Left ventricle myocardium inferior (tissue), 1 donor: ENCODE results near the gene TSEN54. TPM values are rescaled to one million over a fixed set of nuclear protein-coding genes. Genes with fewer than 3 reads are reported as not detected.

Source experiments
- DNase-seq: peaks from one replicate; pipeline ENCODE4 v3.0.0-alpha.2; 2020
- H3K27ac ChIP-seq: fragments of 200-600 bp; replicated peaks from 2 replicates; pipeline ENCODE4 v1.8.0; 2021
- H3K27me3 ChIP-seq: fragments of 200-600 bp; 2 replicates; pipeline ENCODE4 v1.8.0; 2021; ENCODE audit warnings: low read depth
- H3K36me3 ChIP-seq: fragments of 200-600 bp; 2 replicates; pipeline ENCODE4 v1.8.0; 2021
- H3K4me1 ChIP-seq: fragments of 200-600 bp; 2 replicates; pipeline ENCODE4 v1.8.0; 2021
- H3K4me3 ChIP-seq: fragments of 200-600 bp; 2 replicates; pipeline ENCODE4 v1.8.0; 2021; ENCODE audit warnings: mild to moderate bottlenecking, moderate library complexity
- H3K9me3 ChIP-seq: fragments of 200-600 bp; replicated peaks from 2 replicates; pipeline ENCODE4 v1.8.0; 2021
- CTCF ChIP-seq: fragments of 200-600 bp; IDR thresholded peaks from 2 replicates; pipeline ENCODE4 v1.8.0; 2021; ENCODE audit warnings: antibody characterized with exemption, mild to moderate bottlenecking, borderline replicate concordance
- intact Hi-C: fragments of 100-400 bp; cut with micrococcal nuclease; formaldehyde crosslinking; loops from one replicate; pipeline ENCODE4 v1.11.0; 2022
- total RNA-seq: library from RNA; stranded (reverse); fragmentation: NEBNext Ultra II Directional; extraction: Animal tissue kit (Norgen Biotek cat#: 25700); gene quantifications from one replicate; pipeline ENCODE4 v1.2.1, GENCODE V29; 2021
- donor health status: DM: no; HTN: yes; CAD: no; lungs with severe emphysema.

The TSEN54 gene
- total RNA-seq, 1 donor from 2014 or later: 6.8 TPM

- Histone ChIP-seq H3K27ac (peak overlapping the region; percentile 82), H3K4me1 (peaks cover 21% of the 10 kb centered on the region), H3K27me3 (no peaks in the 10 kb centered on the region), H3K4me3 (peak overlapping the region; percentile 82), H3K36me3 (peaks cover 13% of the 10 kb centered on the region), H3K9me3 (no peaks in the 10 kb centered on the region)
- intact Hi-C loops: no loop called here
- no peak for DNase-seq
- TF ChIP-seq CTCF: no peak
Measured at GRCh38 chr17:75524269-75524969, 8.1 kb downstream of the TSEN54 start.

- H3K27ac ChIP-seq: peak within 1 kb of the TSS; percentile 82
- H3K4me3 ChIP-seq: peak within 1 kb of the TSS; percentile 82
- H3K9me3 ChIP-seq: no peaks in the 10 kb centered on the region
- intact Hi-C loops: no loop called here
- peaks cover 13% of the 10 kb centered on the region for H3K36me3 ChIP-seq
- peaks cover 21% of the 10 kb centered on the region for H3K4me1 ChIP-seq
- peak; percentile 67 for TF ChIP-seq CTCF
- H3K27me3 ChIP-seq: no peaks in the 10 kb centered on the region
- DNase-seq: peak; percentile 67
Measured at GRCh38 chr17:75524970-75525805, 8.9 kb downstream of the TSEN54 start, which contains the start of gene LLGL2. Gene LLGL2, plus strand, starts transcription at chr17:75525697. Its CDS starts 17,730 bp downstream, at chr17:75543427.

- intact Hi-C loops: no loop called here
Measured at GRCh38 chr17:75525806-75526554, 9.7 kb downstream of the TSEN54 start.

DNA sequence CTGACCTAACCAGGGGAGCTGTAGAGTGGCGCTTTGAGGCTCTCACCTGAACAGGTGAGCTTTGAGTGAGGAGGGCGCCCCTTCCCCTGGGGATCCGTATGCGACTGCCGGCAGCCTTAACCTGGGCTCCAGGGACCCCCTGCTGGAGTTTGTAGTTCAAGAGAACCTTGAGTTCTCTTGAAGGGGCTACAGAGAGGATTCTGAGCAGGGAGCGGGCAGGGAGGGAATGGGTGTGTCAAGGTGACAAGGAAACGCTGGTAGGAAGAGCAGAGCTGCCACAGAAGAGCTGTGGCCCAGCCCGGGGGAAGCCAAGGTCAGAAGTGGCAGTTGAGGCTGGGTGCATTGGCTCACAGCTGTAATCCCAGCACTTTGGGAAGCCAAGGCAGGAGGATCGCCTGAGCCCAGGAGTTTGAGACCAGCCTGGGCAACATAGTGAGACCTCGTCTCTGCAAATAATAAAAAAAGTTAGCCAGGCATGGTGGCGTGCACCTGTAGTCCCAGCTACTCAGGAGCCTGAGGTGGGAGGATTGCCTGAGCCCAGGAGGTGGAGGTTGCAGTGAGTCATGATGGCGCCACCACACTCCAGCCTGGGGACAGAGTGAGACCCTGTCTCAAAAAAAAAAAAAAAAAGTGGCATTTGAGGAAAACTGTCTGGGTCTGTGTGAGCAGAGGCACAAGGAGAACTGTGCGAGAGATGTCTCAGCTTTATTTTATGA, 10.4 kb downstream of the TSEN54 start:
- no peaks in the 10 kb centered on the region for H3K9me3 ChIP-seq
- peak overlapping the region; percentile 82 for H3K4me3 ChIP-seq
- intact Hi-C loops: no loop called here
- H3K36me3 ChIP-seq: peaks cover 8% of the 10 kb centered on the region
- no peak for TF ChIP-seq CTCF
- H3K27ac ChIP-seq: no peak overlapping the region
- peaks cover 21% of the 10 kb centered on the region for H3K4me1 ChIP-seq
- no peak for DNase-seq
- no peaks in the 10 kb centered on the region for H3K27me3 ChIP-seq

More at GRCh38 chr17:75525806-75526554, 9.7 kb downstream of the TSEN54 start:
- no peak for DNase-seq
- Histone ChIP-seq H3K27ac (peak overlapping the region; percentile 82), H3K9me3 (no peaks in the 10 kb centered on the region), H3K4me3 (peak overlapping the region; percentile 82), H3K27me3 (no peaks in the 10 kb centered on the region), H3K4me1 (peaks cover 21% of the 10 kb centered on the region), H3K36me3 (peaks cover 13% of the 10 kb centered on the region)
- TF ChIP-seq CTCF: no peak
